ENCODE results near the gene RHEB. TPM values are rescaled to one million over a fixed set of nuclear protein-coding genes. Genes with fewer than 3 reads are reported as not detected.
A peak's percentile ranks its signal among the peaks of the same experiment; 100 is the strongest.

The RHEB gene
- total and polyA plus RNA-seq, 2 of the 13 experiments (the other 11 are each of a cell fraction or from before 2014, with no cell fraction given) = 55.0 to 77.6 TPM

DNA sequence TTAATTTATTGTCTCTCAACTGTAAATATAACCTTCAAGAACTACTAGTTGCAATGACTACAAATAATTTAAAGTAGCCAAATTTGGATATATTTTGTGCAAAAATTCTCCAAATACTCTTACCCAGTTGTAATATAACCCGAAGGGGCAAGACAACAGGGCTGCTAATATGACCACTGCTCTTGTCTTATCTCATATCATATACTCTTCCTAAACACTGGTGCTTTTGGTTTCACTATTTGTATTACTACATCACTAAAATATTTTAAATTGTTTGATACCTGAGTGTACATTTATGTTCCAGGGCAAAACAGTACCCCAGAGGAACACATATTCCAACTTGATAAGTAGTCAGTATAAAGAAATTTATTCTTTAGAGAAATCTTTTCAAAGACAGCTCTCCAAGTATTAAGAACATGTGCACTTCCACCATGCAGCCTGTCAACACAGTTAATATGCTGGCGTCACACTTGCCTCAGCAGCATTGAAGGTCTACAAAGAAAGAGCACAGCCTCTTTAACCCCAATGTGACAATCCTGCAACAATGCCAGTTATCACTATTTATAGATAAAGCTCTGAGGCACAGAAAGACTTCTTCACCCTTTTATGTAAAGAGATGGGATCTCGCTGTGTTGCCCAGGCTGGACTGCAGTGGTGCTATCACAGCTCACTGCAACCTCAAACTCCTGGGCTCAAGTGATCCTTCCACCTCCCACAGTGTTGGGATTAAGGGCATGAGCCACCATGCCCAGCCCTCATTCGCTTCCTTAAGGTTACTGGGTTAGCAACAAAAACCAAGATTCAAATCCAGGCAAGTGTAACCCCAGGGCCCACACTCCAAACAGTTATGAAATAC lies 37.8 kb downstream of the RHEB start:
- H3K4me2 ChIP-seq (ENCODE audit: low read depth, low read length) = no peak overlapping the region
- TF ChIP-seq CENPX (CRISPR knock-in tag; IDR thresholded peaks at IDR 0.05) = no peak
- peak; percentile 85 for TF ChIP-seq ZNF121 (CRISPR knock-in tag; IDR thresholded peaks at IDR 0.05)
- no peak overlapping the region for H2AFZ ChIP-seq (ENCODE audit: low read length)
- no peak overlapping the region for H3K9ac ChIP-seq (ENCODE audit: insufficient read depth, low read depth, low read length)
- H3K9me3 ChIP-seq (ENCODE audit: low read length) = no peaks in the 10 kb centered on the region
- ATAC-seq = no peak
- H3K4me3 ChIP-seq (replicated peaks in 1 of 3; ENCODE audit: insufficient read depth in 1 of 3, low read depth in 2 of 3, low read length in 3 of 3) = no peak overlapping the region
- intact Hi-C loops (cut with micrococcal nuclease; ENCODE audit: unreplicated experiment) (no loop called here), in situ Hi-C loops (cut with HindIII; ENCODE audit: extremely low pct_ligation_motif_present, low pct_unique_long_range_greater_than_20kb) (no loop called here)
- no peaks in the 10 kb centered on the region for H3K27me3 ChIP-seq (ENCODE audit: control insufficient read depth in 1 of 2, insufficient read depth in 2 of 2, low read length in 2 of 2)
- BruUV-seq (replicated peaks) = no TSS peak
- DNase-seq (ENCODE audit: low spot score) = no peak
- peaks cover 5% of the 10 kb centered on the region for H3K79me2 ChIP-seq (ENCODE audit: insufficient read depth, low read length)
- H3K36me3 ChIP-seq (replicated peaks in 1 of 2; ENCODE audit: control insufficient read depth in 1 of 2, insufficient read depth in 2 of 2, low read length in 2 of 2) = peaks cover 12 to 70% of the 10 kb centered on the region in 2 experiments
- H3K27ac ChIP-seq (ENCODE audit: extremely low read length, insufficient read depth, low read length) = no peak overlapping the region
- WGBS (ENCODE audit: low lambda C conversion rate) = 99% methylated on average over 3 of the region's 4 CpGs
- POLR2A ChIA-PET = no interaction called here
- FAIRE-seq = no peak
- H3K4me1 ChIP-seq (ENCODE audit: insufficient read depth, low read length) = no peaks in the 10 kb centered on the region
- H4K20me1 ChIP-seq (ENCODE audit: insufficient read depth, low read length) = no peaks in the 10 kb centered on the region; the same call in 1 of the 2 replicates
- CTCF ChIA-PET (ENCODE audit: low intra/inter-chr PET ratio, low total read pairs) = no interaction called here

GRCh38 chr7:151477867-151478266 lies 41.8 kb downstream of the RHEB start:
- Histone ChIP-seq H3K36me3 (replicated peaks in 1 of 2; ENCODE audit: control insufficient read depth in 1 of 2, insufficient read depth in 2 of 2, low read length in 2 of 2) (peaks cover 9 to 46% of the 10 kb centered on the region in 2 experiments), H3K4me2 (ENCODE audit: low read depth, low read length) (no peak overlapping the region), H3K4me3 (replicated peaks in 1 of 3; ENCODE audit: insufficient read depth in 1 of 3, low read depth in 2 of 3, low read length in 3 of 3) (no peak overlapping the region), H3K9ac (ENCODE audit: insufficient read depth, low read depth, low read length) (no peak overlapping the region), H3K27me3 (ENCODE audit: control insufficient read depth in 1 of 2, insufficient read depth in 2 of 2, low read length in 2 of 2) (no peaks in the 10 kb centered on the region), H3K79me2 (ENCODE audit: insufficient read depth, low read length) (peaks cover 6% of the 10 kb centered on the region), H3K27ac (ENCODE audit: extremely low read length, insufficient read depth, low read length) (no peak overlapping the region), H3K4me1 (ENCODE audit: insufficient read depth, low read length) (no peaks in the 10 kb centered on the region), H3K9me3 (ENCODE audit: low read length) (no peaks in the 10 kb centered on the region), H2AFZ (ENCODE audit: low read length) (no peak overlapping the region), H4K20me1 (ENCODE audit: insufficient read depth, low read length) (no peaks in the 10 kb centered on the region)
- TF ChIP-seq NFIB (CRISPR knock-in tag; IDR thresholded peaks at IDR 0.05; ENCODE audit: borderline replicate concordance) = no peak
- TF ChIP-seq CEBPB (IDR thresholded peaks at IDR 0.05; ENCODE audit: borderline replicate concordance, low read depth, low read length) = peak; percentile 85
- no peak for TF ChIP-seq NFE2L2 (IDR thresholded peaks at IDR 0.05; ENCODE audit: low read length)
- no TSS peak for BruUV-seq (replicated peaks)
- intact Hi-C loops (cut with micrococcal nuclease; ENCODE audit: unreplicated experiment) = no loop called here
- DNase-seq (ENCODE audit: low spot score) (no peak), ATAC-seq (no peak), FAIRE-seq (no peak)
- in situ Hi-C loops (cut with HindIII; ENCODE audit: extremely low pct_ligation_motif_present, low pct_unique_long_range_greater_than_20kb) = no loop called here
- ChIA-PET POLR2A (no interaction called here), CTCF (ENCODE audit: low intra/inter-chr PET ratio, low total read pairs) (no interaction called here)
- 97% methylated on average over 7 of the region's 7 CpGs for WGBS (ENCODE audit: low lambda C conversion rate)

All from HepG2 (cell line).